Right lobe of liver (tissue), 6 donors: ENCODE results near the gene CDX1. TPM values are rescaled to one million over a fixed set of nuclear protein-coding genes. Genes with fewer than 3 reads are reported as not detected.
A peak's percentile ranks its signal among the peaks of the same experiment; 100 is the strongest.

Experiments used
- ATAC-seq, 4 donors: fragments of 200-7000 bp; cut with Tn5 transposase; one replicate each; pipeline ENCODE4 v1.9.1; 2020; ENCODE audit warnings: mild to moderate bottlenecking in 4 of 4, moderate library complexity in 4 of 4
- DNase-seq, 3 donors: peaks; one replicate each; pipeline ENCODE4 v3.0.0-alpha.2; 2020
- H3K27ac ChIP-seq, 3 donors: fragments of 200-600 bp; one replicate each; pipeline ENCODE4 v1.8.0; 2022
- H3K27me3 ChIP-seq, 2 donors: fragments of 200-600 bp; one replicate each; pipeline ENCODE4 v1.8.0; 2022
- H3K36me3 ChIP-seq, 4 donors: fragments of 200-600 bp; sonication (generic) in 1 of 4; one replicate each; pipeline versions ENCODE4 v1.5.1 to v1.8.0; 2017 to 2022; ENCODE audit warnings: control low read depth in 1 of 4
- H3K4me1 ChIP-seq, 4 donors: fragments of 200-600 bp; sonication (generic) in 1 of 4; one replicate each; pipeline versions ENCODE4 v1.5.1 to v1.8.0; 2017 to 2022; ENCODE audit warnings: control low read depth in 1 of 4
- H3K4me3 ChIP-seq, 3 donors: fragments of 200-600 bp; one replicate each; pipeline ENCODE4 v1.8.0; 2022
- H3K9me3 ChIP-seq, 4 donors: fragments of 200-600 bp; sonication (generic) in 1 of 4; one replicate each; pipeline versions ENCODE4 v1.5.1 to v1.8.0; 2017 to 2022; ENCODE audit warnings: control low read depth in 1 of 4
- CTCF ChIP-seq, 4 donors: fragments of 200-600 bp in 3 of 4; fragments of 450-650 bp in 1 of 4; IDR thresholded peaks; one replicate each; pipeline versions ENCODE4 v1.5.1 to v1.8.0; 2016 to 2022; ENCODE audit warnings: antibody characterized with exemption in 4 of 4, mild to moderate bottlenecking in 2 of 4
- POLR2A ChIP-seq: fragments of 450-650 bp; IDR thresholded peaks from one replicate; pipeline ENCODE4 v1.6.1; 2017; ENCODE audit warnings: antibody characterized with exemption, mild to moderate bottlenecking
- WGBS: methylation state at CpG from one replicate; pipeline ENCODE4 v1.1.6; 2018; ENCODE audit warnings: low coverage, low lambda C conversion rate; ENCODE audit not compliant: insufficient coverage; ENCODE audit errors: missing lambda C conversion rate; 5-methylcytosine and 5-hydroxymethylcytosine counted together
- intact Hi-C, 2 donors: fragments of 100-400 bp; cut with DNase I; formaldehyde crosslinking; loops; one replicate each; pipeline versions ENCODE4 v1.11.2 to v1.14.1; 2022
- total RNA-seq, 6 experiments: library from RNA; depleted of rRNA in 2 of 6; stranded (reverse); fragments of >200 nt in 2 of 6; fragmentation: NEBNext Ultra II Directional in 3 of 6; extraction: Animal tissue kit (Norgen Biotek cat#: 25700) in 3 of 6; gene quantifications; one replicate each; pipeline versions ENCODE4 v1.1.0 to v1.2.4, GENCODE V29; 2016 to 2023
- donor health status: DM: no; HTN: yes; CAD: no.
- donor health status: DM: no; HTN: no; CAD: no.
- donor health status: DM: no; HTN: no; CAD: no.
- donor health status: DM: no; HTN: yes; CAD: no.
- donor health status: DM: no; HTN: yes; CAD: no.

The CDX1 gene
- total RNA-seq, 6 experiments from 2014 or later: not detected

- 52% methylated on average over 6 of the region's 11 CpGs for WGBS
- H3K4me1 ChIP-seq: peaks cover 0 to 67% (median 31%) of the 10 kb centered on the region in 4 donors
- H3K9me3 ChIP-seq: no peaks in the 10 kb centered on the region
- no peaks in the 10 kb centered on the region for H3K36me3 ChIP-seq
- TF ChIP-seq POLR2A: no peak
- TF ChIP-seq CTCF (IDR thresholded peaks at IDR 0.05): no peak
- intact Hi-C loops: no loop called here
- no peak for DNase-seq
- ATAC-seq: no peak
- no peak overlapping the region for H3K4me3 ChIP-seq
- H3K27ac ChIP-seq: peak overlapping the region; percentile 78 to 98 (median 93)
- no peaks in the 10 kb centered on the region for H3K27me3 ChIP-seq
Observed at GRCh38 chr5:150140830-150141229, 25.7 kb upstream of the CDX1 start.

DNA sequence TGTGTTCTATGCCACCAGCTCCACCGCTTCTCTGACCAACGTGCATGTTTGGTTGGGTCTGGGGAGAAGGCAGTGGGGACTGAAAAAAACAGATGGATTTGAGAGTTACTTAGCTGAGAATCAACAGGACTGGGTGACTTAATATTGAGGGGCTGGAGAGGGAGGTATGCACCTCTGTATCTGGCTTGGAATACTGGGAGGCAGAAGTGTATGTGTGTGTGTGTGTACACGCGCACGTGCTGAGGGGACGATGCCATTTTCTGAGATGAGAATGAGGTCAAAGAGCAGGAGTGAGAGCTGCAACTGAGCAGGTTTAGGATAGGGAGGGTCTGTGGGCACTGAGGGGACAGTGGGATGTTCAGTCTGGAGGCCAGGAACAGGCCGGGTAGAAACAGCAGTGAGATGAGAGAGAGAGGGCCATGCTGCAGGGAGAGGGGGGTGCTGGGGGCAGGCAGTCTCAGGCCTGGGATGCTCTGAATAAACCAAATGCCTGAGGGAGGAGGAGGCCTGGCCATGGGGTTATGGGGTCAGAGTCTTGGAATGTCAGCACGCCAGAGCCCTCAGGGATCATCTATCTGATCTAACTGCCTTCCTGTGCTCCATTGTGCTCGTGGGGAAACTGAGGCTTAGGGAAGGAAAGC lies 24.9 kb upstream of the CDX1 start:
- DNase-seq: no peak
- Histone ChIP-seq H3K4me1 (peaks cover 0 to 59% (median 27%) of the 10 kb centered on the region in 4 donors), H3K27ac (peak overlapping the region; percentile 42 to 78 (median 61)), H3K36me3 (no peaks in the 10 kb centered on the region), H3K4me3 (no peak overlapping the region), H3K9me3 (no peaks in the 10 kb centered on the region), H3K27me3 (no peaks in the 10 kb centered on the region)
- intact Hi-C loops: no loop called here
- 58% methylated on average over 7 of the region's 9 CpGs for WGBS
- ATAC-seq: no peak
- TF ChIP-seq POLR2A (no peak), CTCF (IDR thresholded peaks at IDR 0.05) (no peak)

GRCh38 chr5:150142185-150142958 lies 24.2 kb upstream of the CDX1 start:
- no peak for TF ChIP-seq CTCF (IDR thresholded peaks at IDR 0.05)
- TF ChIP-seq POLR2A: no peak
- peak in 2 of 3 donors; percentile 74 to 76 for DNase-seq
- no peaks in the 10 kb centered on the region for H3K9me3 ChIP-seq
- intact Hi-C loops: no loop called here
- peak overlapping the region; percentile 42 to 77 (median 61) for H3K27ac ChIP-seq
- H3K36me3 ChIP-seq: no peaks in the 10 kb centered on the region
- WGBS: 53% methylated on average over 10 of the region's 14 CpGs
- no peaks in the 10 kb centered on the region for H3K27me3 ChIP-seq
- peaks cover 0 to 53% (median 24%) of the 10 kb centered on the region in 4 donors for H3K4me1 ChIP-seq
- no peak overlapping the region for H3K4me3 ChIP-seq
- ATAC-seq: peak; percentile 12 to 60 (median 47)

- Histone ChIP-seq H3K9me3 (no peaks in the 10 kb centered on the region), H3K36me3 (no peaks in the 10 kb centered on the region), H3K4me3 (no peak overlapping the region), H3K27ac (peak overlapping the region; percentile 31 to 77 (median 44)), H3K27me3 (no peaks in the 10 kb centered on the region), H3K4me1 (peaks cover 0 to 47% (median 21%) of the 10 kb centered on the region in 4 donors)
- intact Hi-C loops: no loop called here
- no peak for TF ChIP-seq POLR2A
- TF ChIP-seq CTCF (IDR thresholded peaks at IDR 0.05): no peak
- DNase-seq (no peak), ATAC-seq (peak in 2 of 4 donors; percentile 53 to 70)
- 25% methylated on average over 3 of the region's 4 CpGs for WGBS
Observed at GRCh38 chr5:150142959-150143349, 23.6 kb upstream of the CDX1 start.
